ENCODE data around the gene M6PR.
"Not testable (repeated sequence)": the region's sequence is repeated elsewhere in the genome, so short reads cannot be mapped to it uniquely, and the experiment has no call there.

Gene M6PR

DNA sequence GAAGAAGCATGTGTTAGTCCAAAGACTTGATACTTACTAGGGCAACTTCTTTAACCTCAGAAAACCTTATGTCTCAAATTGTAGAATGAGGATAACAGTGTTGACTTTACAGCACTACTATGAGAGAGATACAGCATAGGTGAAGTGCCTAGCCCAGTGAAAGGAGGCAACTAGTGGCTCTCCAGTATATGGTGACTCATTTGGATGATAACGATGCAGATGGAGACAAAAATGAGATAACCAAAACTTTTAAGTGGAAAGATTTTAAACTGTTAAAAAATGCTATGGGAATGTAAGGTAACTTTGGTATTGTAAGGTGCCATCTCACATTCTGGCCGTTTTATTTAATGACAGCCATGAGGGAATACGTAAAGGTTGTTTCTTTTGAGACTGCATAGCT lies 32.4 kb downstream of the M6PR start:
- Mint-ChIP-seq H3K4me3 (no peak overlapping the region), H3K36me3 (ENCODE audit: low read depth) (peaks cover 21% of the 10 kb centered on the region), H3K9me3 (no peaks in the 10 kb centered on the region), H3K4me1 (peaks cover 22% of the 10 kb centered on the region), H3K27me3 (ENCODE audit: low read depth, poor library complexity) (no peaks in the 10 kb centered on the region), H3K27ac (no peak overlapping the region)
- no peak for DNase-seq
- no peak for TF ChIP-seq CTCF (IDR thresholded peaks at IDR 0.05)

DNA sequence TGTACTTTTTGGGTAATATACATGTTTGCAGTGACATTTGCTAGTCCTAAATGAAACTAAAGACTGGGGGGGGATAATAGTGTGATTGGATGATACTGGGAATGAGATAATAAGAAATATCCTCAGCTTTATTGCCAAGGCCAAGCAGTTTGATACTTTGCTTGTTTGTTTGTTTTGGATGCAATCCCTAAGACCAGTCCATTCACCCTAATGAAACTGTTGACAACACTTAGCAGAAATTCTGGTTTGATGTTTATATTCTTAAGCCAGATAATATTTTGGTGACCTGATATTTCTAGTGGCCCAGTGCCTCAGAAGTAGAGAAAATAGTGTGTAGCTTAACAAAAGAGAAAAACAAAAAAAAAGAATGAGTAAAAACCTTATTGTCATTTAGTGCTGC lies 33.3 kb downstream of the M6PR start:
- H3K4me1 Mint-ChIP-seq: peaks cover 30% of the 10 kb centered on the region
- no peak for TF ChIP-seq CTCF (IDR thresholded peaks at IDR 0.05)
- H3K27me3 Mint-ChIP-seq (ENCODE audit: low read depth, poor library complexity): no peaks in the 10 kb centered on the region
- no peak overlapping the region for H3K27ac Mint-ChIP-seq
- H3K36me3 Mint-ChIP-seq (ENCODE audit: low read depth): peaks cover 16% of the 10 kb centered on the region
- DNase-seq: no peak
- H3K4me3 Mint-ChIP-seq: no peak overlapping the region
- H3K9me3 Mint-ChIP-seq: no peaks in the 10 kb centered on the region

GRCh38 chr12:8914716-8915526 lies 34.5 kb downstream of the M6PR start:
- no peak overlapping the region for H3K4me3 Mint-ChIP-seq
- H3K9me3 Mint-ChIP-seq: no peaks in the 10 kb centered on the region
- no peaks in the 10 kb centered on the region for H3K27me3 Mint-ChIP-seq (ENCODE audit: low read depth, poor library complexity)
- peaks cover 34% of the 10 kb centered on the region for H3K4me1 Mint-ChIP-seq
- no peak for TF ChIP-seq CTCF (IDR thresholded peaks at IDR 0.05)
- H3K36me3 Mint-ChIP-seq (ENCODE audit: low read depth): peaks cover 11% of the 10 kb centered on the region
- DNase-seq: peak; percentile 60
- H3K27ac Mint-ChIP-seq: no peak overlapping the region

DNA sequence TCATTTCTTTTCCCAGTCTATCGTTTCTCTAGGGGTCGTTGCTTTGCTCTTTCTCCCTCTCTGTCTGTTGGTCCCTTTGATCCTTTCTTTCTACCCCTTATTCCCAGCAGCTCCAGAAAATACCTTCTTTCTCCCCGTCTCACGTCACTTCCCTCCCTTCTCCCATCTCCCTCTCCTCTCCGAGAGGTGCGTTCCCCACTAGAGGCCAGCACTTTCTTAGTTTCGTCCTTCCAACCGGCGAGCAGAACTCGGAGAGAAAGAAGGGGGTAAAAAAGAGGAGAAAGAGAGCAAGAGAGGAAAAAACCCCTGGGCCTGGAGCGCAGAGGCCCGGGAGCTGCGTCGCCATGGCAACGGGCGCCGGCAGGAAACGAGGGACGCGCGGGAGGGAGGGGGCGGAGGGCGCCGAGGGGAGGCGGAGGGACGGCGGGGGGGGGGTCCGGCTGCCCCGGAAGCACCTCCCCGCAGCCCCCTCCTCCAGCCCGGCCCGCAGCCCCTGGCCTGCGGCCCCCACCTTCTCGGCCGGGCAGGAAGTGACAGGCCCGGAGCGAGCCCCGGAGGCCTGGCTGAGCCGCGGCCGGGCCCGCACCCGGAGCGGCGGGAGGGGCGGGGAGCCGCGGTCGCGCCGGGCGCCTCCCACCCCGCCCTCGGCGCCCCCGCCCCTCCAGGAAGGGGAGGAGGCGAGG lies 35.3 kb downstream of the M6PR start, which contains the start of gene PHC1:
PHC1 (plus strand) TSS at position 477 of the 683 bp plus-strand sequence. CDS start 3,169 bp downstream, outside the sequence.
- H3K27me3 Mint-ChIP-seq (ENCODE audit: low read depth, poor library complexity); H3K36me3 Mint-ChIP-seq (ENCODE audit: low read depth); H3K9me3 Mint-ChIP-seq: not testable (repeated sequence)
- H3K4me1 Mint-ChIP-seq: peaks cover 34% of the 10 kb centered on the region
- H3K4me3 Mint-ChIP-seq: peak within 1 kb of the TSS; percentile 89
- peak; percentile 91 for DNase-seq
- peak within 1 kb of the TSS; percentile 99 for H3K27ac Mint-ChIP-seq

DNA sequence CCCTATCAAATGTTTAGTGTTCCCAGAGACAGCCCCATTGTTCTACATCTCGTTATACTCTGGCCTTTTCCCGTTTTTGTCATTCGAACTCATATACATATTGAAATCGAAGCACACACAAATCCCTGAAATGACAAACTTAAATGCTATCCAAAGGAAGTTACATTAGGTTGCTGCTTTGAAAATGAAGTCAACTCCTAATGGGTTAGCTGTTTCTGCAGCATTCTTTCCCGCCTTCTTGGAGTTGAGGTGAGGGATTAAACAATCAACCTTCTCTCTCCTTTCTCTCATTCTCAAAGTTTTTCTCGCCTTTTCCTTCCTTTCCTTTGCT lies 35.8 kb downstream of the M6PR start:
- H3K36me3 Mint-ChIP-seq (ENCODE audit: low read depth): peaks cover 4% of the 10 kb centered on the region
- H3K27me3 Mint-ChIP-seq (ENCODE audit: low read depth, poor library complexity): no peaks in the 10 kb centered on the region
- no peak for DNase-seq
- peaks cover 34% of the 10 kb centered on the region for H3K4me1 Mint-ChIP-seq
- peak overlapping the region; percentile 89 for H3K4me3 Mint-ChIP-seq
- no peaks in the 10 kb centered on the region for H3K9me3 Mint-ChIP-seq
- H3K27ac Mint-ChIP-seq: peak overlapping the region; percentile 99
- no peak for TF ChIP-seq CTCF (IDR thresholded peaks at IDR 0.05)

DNA sequence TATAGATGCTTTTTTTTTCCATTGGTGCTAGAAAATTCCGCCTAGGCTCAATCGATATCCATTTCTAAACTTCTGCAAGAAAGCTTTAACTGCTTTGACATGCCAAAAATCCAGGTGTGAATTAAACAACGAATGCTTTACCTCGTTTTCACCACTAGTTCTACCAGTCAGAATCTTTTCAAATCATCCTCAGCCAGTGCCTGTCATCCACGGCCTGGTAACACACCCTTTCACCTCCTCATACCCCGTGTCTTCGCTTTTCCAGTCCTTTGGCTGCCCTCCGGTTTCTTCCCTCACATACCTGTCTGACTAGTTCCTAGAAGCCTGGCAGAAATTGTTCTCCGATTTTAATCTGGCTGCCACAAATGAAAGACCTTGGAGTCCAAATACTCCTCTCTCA lies 36.5 kb downstream of the M6PR start:
- Mint-ChIP-seq H3K36me3 (ENCODE audit: low read depth) (no peaks in the 10 kb centered on the region), H3K4me1 (peaks cover 34% of the 10 kb centered on the region), H3K4me3 (peak overlapping the region; percentile 89), H3K27me3 (ENCODE audit: low read depth, poor library complexity) (no peaks in the 10 kb centered on the region), H3K9me3 (no peaks in the 10 kb centered on the region), H3K27ac (peak overlapping the region; percentile 99)
- TF ChIP-seq CTCF (IDR thresholded peaks at IDR 0.05): peak; percentile 22
- DNase-seq: no peak
